ENCODE results near the gene SORCS3.

Gene SORCS3

GRCh38 chr10:104646146-104646545 lies 5.1 kb downstream of the SORCS3 start:
- DNase-seq (ENCODE audit: low spot score) = no peak

GRCh38 chr10:104648421-104648820 lies 7.3 kb downstream of the SORCS3 start:
- no peak for DNase-seq (ENCODE audit: low spot score)

- no peak for DNase-seq (ENCODE audit: low spot score)
These were observed 9.0 kb downstream of the SORCS3 start for GRCh38 chr10:104650072-104650471.

GRCh38 chr10:104650635-104651331 lies 9.7 kb downstream of the SORCS3 start:
- DNase-seq (ENCODE audit: low spot score) = no peak

GRCh38 chr10:104657036-104657435 lies 15.9 kb downstream of the SORCS3 start:
- DNase-seq (ENCODE audit: low spot score) = no peak

- DNase-seq (ENCODE audit: low spot score) = no peak
These were observed 16.4 kb downstream of the SORCS3 start for GRCh38 chr10:104657457-104657856.

GRCh38 chr10:104658067-104658466 lies 17.0 kb downstream of the SORCS3 start:
- DNase-seq (ENCODE audit: low spot score) = no peak

GRCh38 chr10:104659809-104660208 lies 18.7 kb downstream of the SORCS3 start:
- DNase-seq (ENCODE audit: low spot score) = no peak

- no peak for DNase-seq (ENCODE audit: low spot score)
These were observed 22.0 kb downstream of the SORCS3 start for GRCh38 chr10:104663076-104663475.

GRCh38 chr10:104663563-104663962 lies 22.5 kb downstream of the SORCS3 start:
- no peak for DNase-seq (ENCODE audit: low spot score)

GRCh38 chr10:104664205-104664604 lies 23.1 kb downstream of the SORCS3 start:
- DNase-seq (ENCODE audit: low spot score) = no peak

- DNase-seq (ENCODE audit: low spot score) = no peak
These were observed 24.1 kb downstream of the SORCS3 start for GRCh38 chr10:104665174-104665573.

GRCh38 chr10:104666106-104666505 lies 25.0 kb downstream of the SORCS3 start:
- no peak for DNase-seq (ENCODE audit: low spot score)

GRCh38 chr10:104676874-104677273 lies 35.8 kb downstream of the SORCS3 start:
- no peak for DNase-seq (ENCODE audit: low spot score)

- DNase-seq (ENCODE audit: low spot score) = no peak
These were observed 37.6 kb downstream of the SORCS3 start for GRCh38 chr10:104678658-104679057.

GRCh38 chr10:104680467-104681401 lies 39.6 kb downstream of the SORCS3 start:
- no peak for DNase-seq (ENCODE audit: low spot score)

GRCh38 chr10:104681485-104681884 lies 40.4 kb downstream of the SORCS3 start:
- DNase-seq (ENCODE audit: low spot score) = no peak

- no peak for DNase-seq (ENCODE audit: low spot score)
These were observed 42.5 kb downstream of the SORCS3 start for GRCh38 chr10:104683567-104683966.

GRCh38 chr10:104686829-104687228 lies 45.7 kb downstream of the SORCS3 start:
- DNase-seq (ENCODE audit: low spot score) = no peak

- no peak for DNase-seq (ENCODE audit: low spot score)
These were observed 47.4 kb downstream of the SORCS3 start for GRCh38 chr10:104688251-104689042.

GRCh38 chr10:104689105-104689504 lies 48.0 kb downstream of the SORCS3 start:
- no peak for DNase-seq (ENCODE audit: low spot score)

GRCh38 chr10:104689547-104689946 lies 48.5 kb downstream of the SORCS3 start:
- DNase-seq (ENCODE audit: low spot score) = no peak

All from left forelimb (tissue), 1 donor.